HCT116 (cell line): Measurements from ENCODE around the gene CCDC183. TPM values are rescaled to one million over a fixed set of nuclear protein-coding genes. Genes with fewer than 3 reads are reported as not detected.

Experiments used
- ATAC-seq: fragments of 200-7000 bp; cut with Tn5 transposase; 2 replicates; pipeline ENCODE4 v1.9.1; 2020; ENCODE audit warnings: mild to moderate bottlenecking, moderate library complexity
- BruUV-seq: library from RNA; stranded (reverse); fragments of 400-500 nt; replicated peaks from 2 replicates; lab custom pipeline; 2021; lab: Mats Ljungman, UMichigan
- CTCF ChIA-PET: fragments of 300-600 bp; sonication (Branson Sonifier 250); formaldehyde crosslinking; loops from one replicate; lab custom pipeline; 2021; ENCODE audit warnings: antibody characterized with exemption; lab: Charles Lee
- POLR2A ChIA-PET: fragments of 300-600, 350-600 bp; sonication (Branson Sonifier 250); formaldehyde crosslinking; loops from one replicate; lab custom pipeline; 2021; ENCODE audit warnings: antibody characterized with exemption; lab: Charles Lee
- RAD21 ChIA-PET, 2 experiments: fragments of 300-600 bp; sonication (Branson Sonifier 250); formaldehyde crosslinking; loops; one replicate each; lab custom pipeline; 2023; ENCODE audit warnings: low total read pairs in 2 of 2; ENCODE audit not compliant: uncharacterized antibody in 2 of 2, unreplicated experiment in 2 of 2, low non-redundant PET in 1 of 2; lab: Charles Lee
- DNase-seq: peaks from one replicate; pipeline ENCODE4 v3.0.0-alpha.2; 2010; ENCODE audit warnings: low read depth, low spot score
- H2AFZ ChIP-seq: fragments of 200-600 bp; shearing (Covaris generic), sonication (generic); 2 replicates; pipeline ENCODE4 v1.6.1; 2017; ENCODE audit warnings: low read depth, mixed run types, mixed read lengths, antibody characterized with exemption, low read length; ENCODE audit not compliant: poor library complexity, severe bottlenecking
- H3K27ac ChIP-seq: 2 replicates; pipeline ENCODE4 v1.5.1; 2012; ENCODE audit warnings: low read depth, low read length
- H3K27me3 ChIP-seq: fragments of 200-600 bp; sonication (generic); 2 replicates; pipeline ENCODE4 v1.6.1; 2016; ENCODE audit warnings: mixed run types, low read length, mixed read lengths; ENCODE audit not compliant: insufficient read depth
- H3K36me3 ChIP-seq, 2 experiments: fragments of 200-500 bp in 1 of 2; fragments of 200-600 bp in 1 of 2; sonication (Bioruptor generic) in 1 of 2; sonication (generic) in 1 of 2; 2 replicates each; pipeline versions ENCODE4 v1.5.1 to v1.6.1; 2014 to 2016; ENCODE audit warnings: low read length in 2 of 2, inconsistent platforms in 1 of 2, mixed read lengths in 1 of 2, mixed run types in 1 of 2; ENCODE audit not compliant: insufficient read depth in 2 of 2, control insufficient read depth in 1 of 2
- H3K4me1 ChIP-seq, 2 experiments: fragments of 200-600 bp in 1 of 2; sonication (generic) in 1 of 2; 2 replicates each; pipeline versions ENCODE4 v1.5.1 to v1.6.1; 2012 to 2017; ENCODE audit warnings: low read length in 2 of 2, inconsistent platforms in 1 of 2, mild to moderate bottlenecking in 1 of 2, mixed read lengths in 1 of 2, mixed run types in 1 of 2, moderate library complexity in 1 of 2; ENCODE audit not compliant: insufficient read depth in 2 of 2, control insufficient read depth in 1 of 2
- H3K4me2 ChIP-seq: fragments of 200-600 bp; sonication (generic); 2 replicates; pipeline ENCODE4 v1.6.1; 2017; ENCODE audit warnings: mixed run types, low read length, mixed read lengths
- H3K4me3 ChIP-seq, 2 experiments: fragments of 200-600 bp in 1 of 2; sonication (generic) in 1 of 2; replicated peaks in 1 of 2; 2 replicates each; pipeline ENCODE4 v1.5.1; 2011 to 2016; ENCODE audit warnings: low read length in 2 of 2, control low read depth in 1 of 2, low read depth in 1 of 2, mild to moderate bottlenecking in 1 of 2, mixed read lengths in 1 of 2, mixed run types in 1 of 2
- H3K79me2 ChIP-seq: fragments of 200-600 bp; sonication (generic); 2 replicates; pipeline ENCODE4 v1.6.1; 2017; ENCODE audit warnings: mild to moderate bottlenecking, mixed run types, low read length, moderate library complexity, mixed read lengths; ENCODE audit not compliant: insufficient read depth
- H3K9ac ChIP-seq: fragments of 200-600 bp; sonication (generic); 2 replicates; pipeline ENCODE4 v1.6.1; 2016; ENCODE audit warnings: low read length, mixed read lengths
- H3K9me2 ChIP-seq: fragments of 200-600 bp; sonication (generic), shearing (Covaris generic); 2 replicates; pipeline ENCODE4 v1.6.1; 2017; ENCODE audit warnings: mixed run types, mild to moderate bottlenecking, moderate library complexity; ENCODE audit not compliant: insufficient read depth
- H3K9me3 ChIP-seq, 2 experiments: fragments of 200-500 bp in 1 of 2; fragments of 200-600 bp in 1 of 2; sonication (Bioruptor generic) in 1 of 2; sonication (generic) in 1 of 2; 2 replicates each; pipeline ENCODE4 v1.6.1; 2014 to 2017; ENCODE audit warnings: low read length in 2 of 2, mixed read lengths in 2 of 2, inconsistent platforms in 1 of 2, low read depth in 1 of 2, mild to moderate bottlenecking in 1 of 2, mixed run types in 1 of 2, moderate library complexity in 1 of 2; ENCODE audit not compliant: control insufficient read depth in 1 of 2, insufficient read depth in 1 of 2
- H4K20me1 ChIP-seq: fragments of 200-600 bp; sonication (generic), shearing (Covaris generic); 2 replicates; pipeline ENCODE4 v1.6.1; 2017; ENCODE audit warnings: mixed run types, mild to moderate bottlenecking, moderate library complexity; ENCODE audit not compliant: insufficient read depth
- EZH2 ChIP-seq: fragments of 200-600 bp; sonication (generic); IDR thresholded peaks from 2 replicates; pipeline ENCODE4 v1.6.1; 2017; ENCODE audit warnings: antibody characterized with exemption, mixed run types
- TCF7L2 ChIP-seq: IDR thresholded peaks from 2 replicates; pipeline ENCODE4 v1.7.0; 2011; ENCODE audit warnings: borderline replicate concordance, inconsistent platforms; ENCODE audit not compliant: insufficient read depth, insufficient read length; ENCODE audit errors: extremely low read depth
- intact Hi-C: fragments of 100-400 bp; cut with micrococcal nuclease; formaldehyde crosslinking; loops from 2 replicates; pipeline ENCODE4 v1.10.0; 2022
- total RNA-seq: library from RNA; stranded (reverse); gene quantifications from one replicate; pipeline ENCODE4 v1.2.1, GENCODE V29; 2021; ENCODE audit not compliant: unreplicated experiment

Gene CCDC183
- total RNA-seq, 1 experiment from 2014 or later: 2.8 TPM

- Histone ChIP-seq H3K27me3 (no peaks in the 10 kb centered on the region), H3K4me3 (no peak overlapping the region), H3K4me2 (no peak overlapping the region), H3K79me2 (no peaks in the 10 kb centered on the region), H3K9me3 (peaks cover 0 to 9% of the 10 kb centered on the region in 2 experiments; a peak in 2 of 4 replicates), H3K36me3 (no peaks in the 10 kb centered on the region), H3K27ac (no peak overlapping the region), H3K9ac (no peak overlapping the region), H4K20me1 (no peaks in the 10 kb centered on the region), H3K4me1 (peaks cover 13 to 25% of the 10 kb centered on the region in 2 experiments; a peak in 3 of 4 replicates), H2AFZ (no peak overlapping the region), H3K9me2 (no peaks in the 10 kb centered on the region)
- BruUV-seq: no TSS peak
- ChIA-PET POLR2A (interaction anchor here (1.4 kb wide), 1 partner anchor 32 kb away, joined by 7 read pairs; no protein-coding TSS in a partner anchor), RAD21 (no interaction called here), CTCF (interaction anchor here (1.1 kb wide), 1 partner anchor 268 kb away, joined by 3 read pairs; no protein-coding TSS in a partner anchor)
- intact Hi-C loops: no loop called here
- ATAC-seq (no peak), DNase-seq (no peak)
- TF ChIP-seq TCF7L2: no peak
These were observed 37.1 kb upstream of the CCDC183 start for GRCh38 chr9:136759001-136759400.

- no peak overlapping the region for H3K9ac ChIP-seq
- no TSS peak for BruUV-seq
- H3K9me2 ChIP-seq: no peaks in the 10 kb centered on the region
- H3K36me3 ChIP-seq: no peaks in the 10 kb centered on the region
- DNase-seq (no peak), ATAC-seq (no peak)
- H3K4me2 ChIP-seq: no peak overlapping the region
- no peaks in the 10 kb centered on the region for H4K20me1 ChIP-seq
- peaks cover 0 to 9% of the 10 kb centered on the region in 2 experiments; a peak in 2 of 4 replicates for H3K9me3 ChIP-seq
- H3K4me3 ChIP-seq: no peak overlapping the region
- no peak for TF ChIP-seq EZH2
- no peaks in the 10 kb centered on the region for H3K27me3 ChIP-seq
- ChIA-PET RAD21 (no interaction called here), POLR2A (no interaction called here), CTCF (no interaction called here)
- H3K27ac ChIP-seq: no peak overlapping the region
- intact Hi-C loops: no loop called here
- H3K79me2 ChIP-seq: no peaks in the 10 kb centered on the region
- H3K4me1 ChIP-seq: peaks cover 13 to 25% of the 10 kb centered on the region in 2 experiments; a peak in 3 of 4 replicates
- H2AFZ ChIP-seq: no peak overlapping the region
These were observed 36.5 kb upstream of the CCDC183 start for GRCh38 chr9:136759436-136760325.
